Calu3 (cell line): Measurements from ENCODE around the gene GALR1. TPM values are rescaled to one million over a fixed set of nuclear protein-coding genes. Genes with fewer than 3 reads are reported as not detected.

Source experiments
- BruUV-seq: library from RNA; stranded (reverse); fragments of 400-500 nt; replicated peaks from 2 replicates; lab custom pipeline; 2021; lab: Mats Ljungman, UMichigan
- CTCF ChIA-PET: fragments of 300-600 bp; sonication (Branson Sonifier 250); formaldehyde crosslinking; loops from one replicate; lab custom pipeline; 2022; ENCODE audit warnings: antibody characterized with exemption; lab: Charles Lee
- DNase-seq: peaks from one replicate; pipeline ENCODE4 v3.0.0; 2022
- H3K27ac Mint-ChIP-seq: one replicate; pipeline ENCODE4 v1.8.0; 2022; ENCODE audit warnings: mixed read lengths; ENCODE audit not compliant: unreplicated experiment
- H3K27me3 Mint-ChIP-seq: one replicate; pipeline ENCODE4 v1.8.0; 2022; ENCODE audit warnings: mixed read lengths; ENCODE audit not compliant: unreplicated experiment
- H3K36me3 Mint-ChIP-seq: one replicate; pipeline ENCODE4 v1.8.0; 2022; ENCODE audit warnings: mild to moderate bottlenecking, moderate library complexity, mixed read lengths; ENCODE audit not compliant: insufficient read depth, unreplicated experiment
- H3K4me1 Mint-ChIP-seq: one replicate; pipeline ENCODE4 v1.8.0; 2022; ENCODE audit warnings: mild to moderate bottlenecking, low read depth, mixed read lengths; ENCODE audit not compliant: unreplicated experiment
- H3K4me3 Mint-ChIP-seq: one replicate; pipeline ENCODE4 v1.8.0; 2022; ENCODE audit warnings: mild to moderate bottlenecking, low read depth, moderate library complexity, mixed read lengths; ENCODE audit not compliant: unreplicated experiment
- H3K9me3 Mint-ChIP-seq: one replicate; pipeline ENCODE4 v1.8.0; 2022; ENCODE audit warnings: low read depth, mixed read lengths; ENCODE audit not compliant: unreplicated experiment
- CTCF ChIP-seq: fragments of 200-600 bp; IDR thresholded peaks from one replicate; pipeline ENCODE4 v1.8.0; 2022; ENCODE audit warnings: antibody characterized with exemption; ENCODE audit not compliant: unreplicated experiment
- intact Hi-C: fragments of 100-400 bp; cut with micrococcal nuclease; formaldehyde crosslinking; loops from one replicate; pipeline ENCODE4 v1.10.0; 2022; ENCODE audit not compliant: unreplicated experiment
- total RNA-seq: library from RNA; stranded (reverse); gene quantifications from 2 replicates; pipeline ENCODE4 v1.2.3, GENCODE V29; 2022

GALR1 gene
- total RNA-seq, 1 experiment from 2014 or later = not detected

GRCh38 chr18:77220726-77221125 lies 28.9 kb upstream of the GALR1 start:
- Mint-ChIP-seq H3K27me3 (peaks cover 50% of the 10 kb centered on the region), H3K4me1 (no peaks in the 10 kb centered on the region), H3K27ac (no peak overlapping the region), H3K36me3 (no peaks in the 10 kb centered on the region), H3K9me3 (peaks cover 2% of the 10 kb centered on the region), H3K4me3 (no peak overlapping the region)
- no peak for DNase-seq
- CTCF ChIA-PET = no interaction called here
- intact Hi-C loops = no loop called here
- TF ChIP-seq CTCF = no peak
- no TSS peak for BruUV-seq

DNA sequence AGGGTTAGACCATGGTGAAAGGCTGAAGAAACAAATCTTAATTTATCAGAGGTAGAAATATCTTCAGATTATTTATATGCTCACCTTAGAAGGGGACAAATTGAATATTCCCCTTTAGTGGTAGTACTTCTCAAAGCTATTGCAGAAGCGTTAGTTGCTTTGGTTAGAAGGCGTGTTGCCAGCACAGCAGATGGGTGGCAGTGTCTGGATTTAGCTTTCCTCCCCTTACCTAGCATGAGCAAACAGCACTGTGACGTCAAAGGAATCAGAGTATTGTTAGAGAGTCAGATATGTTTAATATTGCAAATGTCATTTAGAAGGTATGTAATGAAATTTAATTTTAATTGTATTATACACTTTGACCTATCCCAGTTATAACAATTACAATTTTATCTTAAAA lies 27.2 kb upstream of the GALR1 start:
- H3K9me3 Mint-ChIP-seq = peaks cover 2% of the 10 kb centered on the region
- no peaks in the 10 kb centered on the region for H3K4me1 Mint-ChIP-seq
- no peak for DNase-seq
- H3K4me3 Mint-ChIP-seq = no peak overlapping the region
- BruUV-seq = no TSS peak
- no peak for TF ChIP-seq CTCF
- no peaks in the 10 kb centered on the region for H3K36me3 Mint-ChIP-seq
- peaks cover 41% of the 10 kb centered on the region for H3K27me3 Mint-ChIP-seq
- no peak overlapping the region for H3K27ac Mint-ChIP-seq
- intact Hi-C loops = no loop called here
- CTCF ChIA-PET = interaction anchor here (1.0 kb wide), 1 partner anchor 13 kb away, joined by 3 read pairs; no protein-coding TSS in a partner anchor

DNA sequence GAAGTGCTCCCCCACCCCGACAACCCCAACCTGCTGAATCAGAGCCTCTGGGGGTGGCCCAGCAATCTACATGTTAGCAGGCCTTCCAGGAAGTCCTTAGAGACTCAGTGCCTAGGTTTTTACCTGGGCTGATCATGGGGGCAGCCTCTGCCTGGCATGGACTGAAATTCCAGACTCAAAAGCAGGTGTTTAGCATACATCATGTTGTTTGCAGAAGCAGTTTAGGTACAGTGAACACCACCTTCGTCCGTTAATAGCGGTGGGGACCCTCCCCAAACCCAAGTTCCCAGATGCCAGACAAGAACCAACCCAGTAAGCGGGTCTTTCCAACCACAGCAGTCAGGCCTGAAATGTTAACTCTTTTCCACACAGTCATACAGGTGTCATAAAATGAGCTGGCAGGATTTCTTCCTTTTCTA lies 26.4 kb upstream of the GALR1 start:
- BruUV-seq = no TSS peak
- Mint-ChIP-seq H3K27ac (no peak overlapping the region), H3K4me3 (no peak overlapping the region), H3K9me3 (peaks cover 2% of the 10 kb centered on the region), H3K36me3 (no peaks in the 10 kb centered on the region), H3K4me1 (no peaks in the 10 kb centered on the region), H3K27me3 (peaks cover 47% of the 10 kb centered on the region)
- no peak for DNase-seq
- no peak for TF ChIP-seq CTCF
- CTCF ChIA-PET = no interaction called here
- intact Hi-C loops = no loop called here

GRCh38 chr18:77223653-77224052 lies 26.0 kb upstream of the GALR1 start:
- peaks cover 51% of the 10 kb centered on the region for H3K27me3 Mint-ChIP-seq
- H3K4me3 Mint-ChIP-seq = no peak overlapping the region
- BruUV-seq = no TSS peak
- no peaks in the 10 kb centered on the region for H3K4me1 Mint-ChIP-seq
- CTCF ChIA-PET = interaction anchor here (0.7 kb wide), 2 partner anchors 18 to 158 kb away, joined by 3 to 7 read pairs; no protein-coding TSS in a partner anchor
- intact Hi-C loops = no loop called here
- H3K27ac Mint-ChIP-seq = no peak overlapping the region
- no peak for TF ChIP-seq CTCF
- DNase-seq = no peak
- no peaks in the 10 kb centered on the region for H3K36me3 Mint-ChIP-seq
- peaks cover 2% of the 10 kb centered on the region for H3K9me3 Mint-ChIP-seq
